Measurements from ENCODE around the gene MGAT5B.
A peak's percentile ranks its signal among the peaks of the same experiment; 100 is the strongest.
"Not testable (repeated sequence)": the region's sequence is repeated elsewhere in the genome, so short reads cannot be mapped to it uniquely, and the experiment has no call there.

The MGAT5B gene

GRCh38 chr17:76868176-76868668, at the start of gene MGAT5B:
Gene MGAT5B, plus strand, starts transcription at chr17:76868404. Its CDS starts 626 bp downstream, at chr17:76869030.
- peak; percentile 36 for DNase-seq

- no peak for DNase-seq
Measured at GRCh38 chr17:76820039-76820438, 48.2 kb upstream of the MGAT5B start.

GRCh38 chr17:76820561-76820960, 47.6 kb upstream of the MGAT5B start:
- DNase-seq = no peak

GRCh38 chr17:76822184-76822778, 45.9 kb upstream of the MGAT5B start:
- no peak for DNase-seq

- DNase-seq = no peak
Measured at GRCh38 chr17:76824093-76824492, 44.1 kb upstream of the MGAT5B start.

GRCh38 chr17:76826330-76827068, 41.7 kb upstream of the MGAT5B start:
- DNase-seq = peak; percentile 28

- DNase-seq = no peak
Measured at GRCh38 chr17:76827736-76828135, 40.5 kb upstream of the MGAT5B start.

- DNase-seq = no peak
Measured at GRCh38 chr17:76830987-76831715, 37.1 kb upstream of the MGAT5B start.

- no peak for DNase-seq
Measured at GRCh38 chr17:76833034-76833644, 35.1 kb upstream of the MGAT5B start.

- DNase-seq = no peak
Measured at GRCh38 chr17:76833747-76834146, 34.5 kb upstream of the MGAT5B start.

GRCh38 chr17:76834870-76835269, 33.3 kb upstream of the MGAT5B start:
- DNase-seq = no peak

GRCh38 chr17:76840443-76840767, 27.8 kb upstream of the MGAT5B start:
- no peak for DNase-seq

GRCh38 chr17:76840884-76841775, 27.1 kb upstream of the MGAT5B start:
- no peak for DNase-seq

GRCh38 chr17:76841776-76842405, 26.3 kb upstream of the MGAT5B start:
- DNase-seq = no peak

GRCh38 chr17:76843068-76843467, 25.1 kb upstream of the MGAT5B start:
- DNase-seq = not testable (repeated sequence)

- DNase-seq = peak; percentile 59
Measured at GRCh38 chr17:76843703-76844484, 24.3 kb upstream of the MGAT5B start.

- DNase-seq = no peak
Measured at GRCh38 chr17:76844485-76844829, 23.7 kb upstream of the MGAT5B start.

GRCh38 chr17:76844846-76845245, 23.4 kb upstream of the MGAT5B start:
- DNase-seq = no peak

GRCh38 chr17:76845541-76846017, 22.6 kb upstream of the MGAT5B start:
- no peak for DNase-seq

- no peak for DNase-seq
Measured at GRCh38 chr17:76847031-76847430, 21.2 kb upstream of the MGAT5B start.

GRCh38 chr17:76848670-76849069, 19.5 kb upstream of the MGAT5B start:
- DNase-seq = no peak
